ENCODE results near the gene MAU2. TPM values are rescaled to one million over a fixed set of nuclear protein-coding genes. Genes with fewer than 3 reads are reported as not detected.

The MAU2 gene
- total and polyA plus RNA-seq, 3 donors from 2014 or later = 77.2 to 151 (median 143) TPM

DNA sequence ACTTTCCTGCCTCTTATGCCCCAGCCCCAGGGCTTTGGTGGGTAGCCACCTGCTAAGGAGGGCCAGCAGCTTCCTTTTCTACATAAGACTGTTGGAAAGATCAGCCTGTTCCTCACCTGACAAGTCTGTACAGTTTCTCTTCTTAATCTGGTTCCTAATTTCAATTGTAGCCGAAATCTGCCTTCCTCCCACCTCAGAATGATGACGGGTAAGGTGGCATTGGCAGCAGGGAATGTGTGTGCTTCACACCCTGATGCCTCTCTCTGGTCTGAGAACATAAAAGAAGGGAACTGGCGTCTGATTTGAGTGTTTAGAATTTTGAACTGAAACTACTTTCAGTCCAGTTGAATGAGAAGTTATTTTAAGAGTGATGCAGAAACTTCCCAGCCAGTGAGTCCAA is 16.0 kb downstream of the MAU2 start:
- Histone ChIP-seq H3K27ac (no peak overlapping the region), H3K4me1 (no peaks in the 10 kb centered on the region), H3K9me3 (no peaks in the 10 kb centered on the region), H3K27me3 (no peaks in the 10 kb centered on the region), H3K4me3 (no peak overlapping the region), H3K36me3 (ENCODE audit: low read depth, missing control alignments) (no peaks in the 10 kb centered on the region)
- intact Hi-C loops (cut with DNase I; ENCODE audit: low total_unique reads) = no loop called here
- WGBS, 2 donors = 43 to 50% methylated on average over 3 of the region's 3 CpGs
- no peak for TF ChIP-seq POLR2A (IDR thresholded peaks at IDR 0.05)
- TF ChIP-seq, protein P1, sequence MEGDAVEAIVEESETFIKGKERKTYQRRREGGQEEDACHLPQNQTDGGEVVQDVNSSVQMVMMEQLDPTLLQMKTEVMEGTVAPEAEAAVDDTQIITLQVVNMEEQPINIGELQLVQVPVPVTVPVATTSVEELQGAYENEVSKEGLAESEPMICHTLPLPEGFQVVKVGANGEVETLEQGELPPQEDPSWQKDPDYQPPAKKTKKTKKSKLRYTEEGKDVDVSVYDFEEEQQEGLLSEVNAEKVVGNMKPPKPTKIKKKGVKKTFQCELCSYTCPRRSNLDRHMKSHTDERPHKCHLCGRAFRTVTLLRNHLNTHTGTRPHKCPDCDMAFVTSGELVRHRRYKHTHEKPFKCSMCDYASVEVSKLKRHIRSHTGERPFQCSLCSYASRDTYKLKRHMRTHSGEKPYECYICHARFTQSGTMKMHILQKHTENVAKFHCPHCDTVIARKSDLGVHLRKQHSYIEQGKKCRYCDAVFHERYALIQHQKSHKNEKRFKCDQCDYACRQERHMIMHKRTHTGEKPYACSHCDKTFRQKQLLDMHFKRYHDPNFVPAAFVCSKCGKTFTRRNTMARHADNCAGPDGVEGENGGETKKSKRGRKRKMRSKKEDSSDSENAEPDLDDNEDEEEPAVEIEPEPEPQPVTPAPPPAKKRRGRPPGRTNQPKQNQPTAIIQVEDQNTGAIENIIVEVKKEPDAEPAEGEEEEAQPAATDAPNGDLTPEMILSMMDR (IDR thresholded peaks at IDR 0.05) = no peak
- no peak for DNase-seq

DNA sequence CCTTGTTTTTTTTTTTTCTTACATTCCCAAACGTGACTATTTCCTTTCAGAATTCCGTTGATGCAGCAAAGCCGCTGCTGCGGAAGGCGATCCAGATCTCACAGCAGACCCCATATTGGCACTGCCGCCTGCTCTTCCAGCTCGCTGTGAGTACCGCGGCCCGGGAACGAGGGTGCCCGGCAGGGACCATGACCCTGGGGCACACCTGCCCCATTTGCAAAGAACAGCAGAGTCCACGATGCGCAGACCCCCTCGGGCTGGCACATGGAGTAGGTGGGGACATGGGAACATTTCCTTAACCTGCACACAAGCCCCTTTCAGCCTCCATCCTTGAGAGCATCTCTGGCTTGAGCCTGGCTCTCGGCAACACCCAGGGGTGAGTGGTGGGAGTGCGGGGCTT is 16.5 kb downstream of the MAU2 start:
- WGBS, 2 donors = 90 to 92% methylated on average over 16 to 17 of the region's 17 CpGs
- Histone ChIP-seq H3K4me1 (no peaks in the 10 kb centered on the region), H3K9me3 (no peaks in the 10 kb centered on the region), H3K36me3 (ENCODE audit: low read depth, missing control alignments) (no peaks in the 10 kb centered on the region), H3K4me3 (no peak overlapping the region), H3K27me3 (no peaks in the 10 kb centered on the region), H3K27ac (no peak overlapping the region)
- DNase-seq = no peak
- no peak for TF ChIP-seq POLR2A (IDR thresholded peaks at IDR 0.05)
- TF ChIP-seq, protein P1 (IDR thresholded peaks at IDR 0.05) = no peak
- intact Hi-C loops (cut with DNase I; ENCODE audit: low total_unique reads) = no loop called here

DNA sequence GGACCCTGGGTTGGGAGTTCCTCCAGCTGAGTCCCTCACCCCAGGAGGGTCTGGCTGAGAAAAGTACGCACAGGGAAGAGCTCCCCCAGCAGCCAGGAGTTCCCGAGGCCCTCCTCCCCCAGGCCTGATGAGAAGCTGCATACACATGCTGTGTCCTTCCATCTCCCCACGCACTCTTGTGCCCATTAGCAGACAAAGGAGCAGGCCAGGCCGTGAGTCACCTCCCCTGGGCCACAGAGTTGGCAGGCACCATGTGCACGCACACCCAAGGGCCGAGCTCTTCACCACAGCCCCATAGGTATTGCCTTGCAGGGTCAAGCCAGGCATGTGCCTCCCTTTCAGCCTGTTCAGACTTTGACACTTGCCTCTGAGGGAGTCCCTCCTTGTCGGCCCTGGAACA is 17.5 kb downstream of the MAU2 start:
- no peaks in the 10 kb centered on the region for H3K36me3 ChIP-seq (ENCODE audit: low read depth, missing control alignments)
- no peak for DNase-seq
- no peaks in the 10 kb centered on the region for H3K27me3 ChIP-seq
- H3K4me3 ChIP-seq = no peak overlapping the region
- no peaks in the 10 kb centered on the region for H3K9me3 ChIP-seq
- WGBS, 2 donors = 75 to 93% methylated on average over 7 of the region's 7 CpGs
- H3K27ac ChIP-seq = no peak overlapping the region
- intact Hi-C loops (cut with DNase I; ENCODE audit: low total_unique reads) = no loop called here
- TF ChIP-seq POLR2A (IDR thresholded peaks at IDR 0.05) = no peak
- TF ChIP-seq, protein P1 (IDR thresholded peaks at IDR 0.05) = no peak
- no peaks in the 10 kb centered on the region for H3K4me1 ChIP-seq

DNA sequence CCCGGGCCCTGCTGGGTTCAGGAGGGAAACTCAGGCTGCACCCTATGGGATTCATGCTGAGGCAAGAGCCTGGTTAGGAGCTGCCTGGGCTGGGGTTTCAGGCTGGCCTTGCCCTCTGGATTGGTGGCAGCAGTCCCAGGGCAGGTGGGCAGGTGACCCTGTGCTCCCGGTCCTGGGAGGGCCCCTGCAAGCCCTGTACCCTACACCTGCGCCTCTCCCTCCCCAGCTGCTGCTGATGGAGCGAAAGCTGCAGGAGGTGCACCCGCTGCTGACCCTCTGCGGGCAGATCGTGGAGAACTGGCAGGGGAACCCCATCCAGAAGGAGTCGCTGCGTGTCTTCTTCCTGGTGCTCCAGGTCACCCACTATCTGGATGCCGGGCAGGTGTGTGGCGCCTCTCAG is 20.4 kb downstream of the MAU2 start:
- no peak for DNase-seq
- no peaks in the 10 kb centered on the region for H3K36me3 ChIP-seq (ENCODE audit: low read depth, missing control alignments)
- no peaks in the 10 kb centered on the region for H3K27me3 ChIP-seq
- no peak overlapping the region for H3K27ac ChIP-seq
- H3K4me1 ChIP-seq = no peaks in the 10 kb centered on the region
- no peak overlapping the region for H3K4me3 ChIP-seq
- intact Hi-C loops (cut with DNase I; ENCODE audit: low total_unique reads) = no loop called here
- no peak for TF ChIP-seq POLR2A (IDR thresholded peaks at IDR 0.05)
- TF ChIP-seq, protein P1 (IDR thresholded peaks at IDR 0.05) = no peak
- no peaks in the 10 kb centered on the region for H3K9me3 ChIP-seq
- WGBS, 2 donors = 87 to 90% methylated on average over 4 to 11 of the region's 11 CpGs

All from testis (tissue), 3 donors.